Measurements from ENCODE around the gene MTARC1. TPM values are rescaled to one million over a fixed set of nuclear protein-coding genes. Genes with fewer than 3 reads are reported as not detected.

The MTARC1 gene
- total RNA-seq, result 10 to 100 TPM in 3 of 4 donors, 1 to 10 TPM in 1; 10.0 to 28.8 (median 16.6) TPM

GRCh38 chr1:220786337-220787068 lies at the start of gene MTARC1:
Gene MTARC1, plus strand, starts transcription at chr1:220786913. Its CDS starts 32 bp downstream, at chr1:220786945.
- peak; percentile 86 for DNase-seq
- TF ChIP-seq CTCF (IDR thresholded peaks at IDR 0.05) (peak in 3 of 5 experiments; percentile 12 to 27 (median 19)), POLR2A (IDR thresholded peaks at IDR 0.05) (no peak), POLR2AphosphoS5 (IDR thresholded peaks at IDR 0.05) (peak in 2 of 3 donors; percentile 49 to 68)
- Histone ChIP-seq H3K4me3 (peak within 1 kb of the TSS; percentile 56 to 70 (median 62)), H3K9me3 (no peaks in the 10 kb centered on the region), H3K27me3 (no peaks in the 10 kb centered on the region), H3K4me1 (peaks cover 12 to 50% (median 33%) of the 10 kb centered on the region in 4 donors), H3K27ac (peak within 1 kb of the TSS; percentile 87 to 93 (median 90)), H3K36me3 (no peaks in the 10 kb centered on the region)
- intact Hi-C loops (cut with DNase I; ENCODE audit: low total_unique reads), result no loop called here
- 5% methylated on average over 41 of the region's 56 CpGs; no CpG with 5 or more reads in 1 of the 2 donors for WGBS, 2 donors (ENCODE audit: low coverage in 1 of 2)
- in situ Hi-C loops (cut with MboI; ENCODE audit: low pct_ligation_motif_present in 1 of 4, low pct_unique_long_range_greater_than_20kb in 1 of 4, low sequenced_read_pairs in 3 of 4), result loop anchor here in 3 of 4 donors (25.0 kb wide), 2 partner anchors 99 to 499 kb away; partner anchors contain the start of gene C1orf115 (in 1 of the 3)

- intact Hi-C loops (cut with DNase I; ENCODE audit: low total_unique reads) (no loop called here), in situ Hi-C loops (cut with MboI; ENCODE audit: low pct_ligation_motif_present in 1 of 4, low pct_unique_long_range_greater_than_20kb in 1 of 4, low sequenced_read_pairs in 3 of 4) (no loop called here)
- Histone ChIP-seq H3K27me3 (no peaks in the 10 kb centered on the region), H3K27ac (no peak overlapping the region), H3K4me3 (no peak overlapping the region), H3K36me3 (no peaks in the 10 kb centered on the region), H3K9me3 (no peaks in the 10 kb centered on the region), H3K4me1 (no peaks in the 10 kb centered on the region)
- TF ChIP-seq EP300 (IDR thresholded peaks at IDR 0.05; ENCODE audit: low read depth) (no peak), POLR2A (IDR thresholded peaks at IDR 0.05) (no peak), POLR2AphosphoS5 (IDR thresholded peaks at IDR 0.05) (no peak), CTCF (IDR thresholded peaks at IDR 0.05) (no peak)
- WGBS, 2 donors (ENCODE audit: low coverage in 1 of 2), result 50 to 68% methylated on average over 2 of the region's 2 CpGs
- no peak for DNase-seq
Measured at GRCh38 chr1:220741349-220741748, 45.4 kb upstream of the MTARC1 start.

- Histone ChIP-seq H3K27ac (no peak overlapping the region), H3K4me3 (no peak overlapping the region), H3K9me3 (no peaks in the 10 kb centered on the region), H3K4me1 (no peaks in the 10 kb centered on the region), H3K36me3 (no peaks in the 10 kb centered on the region), H3K27me3 (no peaks in the 10 kb centered on the region)
- intact Hi-C loops (cut with DNase I; ENCODE audit: low total_unique reads) (no loop called here), in situ Hi-C loops (cut with MboI; ENCODE audit: low pct_ligation_motif_present in 1 of 4, low pct_unique_long_range_greater_than_20kb in 1 of 4, low sequenced_read_pairs in 3 of 4) (no loop called here)
- 100% methylated on average over 1 of the region's 1 CpG; no CpG with 5 or more reads in 1 of the 2 donors for WGBS, 2 donors (ENCODE audit: low coverage in 1 of 2)
- no peak for DNase-seq
- TF ChIP-seq POLR2AphosphoS5 (IDR thresholded peaks at IDR 0.05) (no peak), CTCF (IDR thresholded peaks at IDR 0.05) (no peak), EP300 (IDR thresholded peaks at IDR 0.05; ENCODE audit: low read depth) (no peak)
Measured at GRCh38 chr1:220741825-220742224, 44.9 kb upstream of the MTARC1 start.

GRCh38 chr1:220742520-220742919 lies 44.2 kb upstream of the MTARC1 start:
- Histone ChIP-seq H3K27ac (no peak overlapping the region), H3K27me3 (no peaks in the 10 kb centered on the region), H3K4me3 (no peak overlapping the region), H3K36me3 (no peaks in the 10 kb centered on the region), H3K9me3 (no peaks in the 10 kb centered on the region), H3K4me1 (peaks cover 0 to 3% (median 3%) of the 10 kb centered on the region in 4 donors)
- TF ChIP-seq POLR2A (IDR thresholded peaks at IDR 0.05) (no peak), EP300 (IDR thresholded peaks at IDR 0.05; ENCODE audit: low read depth) (no peak), POLR2AphosphoS5 (IDR thresholded peaks at IDR 0.05) (no peak), CTCF (IDR thresholded peaks at IDR 0.05) (no peak)
- WGBS, 2 donors (ENCODE audit: low coverage in 1 of 2), result 87 to 100% methylated on average over 1 to 3 of the region's 3 CpGs
- intact Hi-C loops (cut with DNase I; ENCODE audit: low total_unique reads), result no loop called here
- in situ Hi-C loops (cut with MboI; ENCODE audit: low pct_ligation_motif_present in 1 of 4, low pct_unique_long_range_greater_than_20kb in 1 of 4, low sequenced_read_pairs in 3 of 4), result no loop called here
- DNase-seq, result no peak
